T-cell (primary cell): ENCODE data around the gene PAX5. TPM values are rescaled to one million over a fixed set of nuclear protein-coding genes. Genes with fewer than 3 reads are reported as not detected.
A peak's percentile ranks its signal among the peaks of the same experiment; 100 is the strongest.

Experiments
- ATAC-seq, 4 experiments: fragments of 200-7000 bp in 3 of 4; fragments of 150-1000 bp in 1 of 4; cut with Tn5 transposase; replicated peaks in 1 of 4; 1 replicate in 3 of 4; 2 replicates in 1 of 4; pipeline ENCODE4 v1.10.0; 2021; ENCODE audit warnings: moderate library complexity in 3 of 4, mild to moderate bottlenecking in 2 of 4, moderate number of reproducible peaks in 1 of 4
- CTCF ChIA-PET, 2 donors: fragments of 300-600 bp; sonication (Branson Sonifier 250); formaldehyde crosslinking; loops; one replicate each; lab custom pipeline; 2022; ENCODE audit warnings: antibody characterized with exemption in 2 of 2; lab: Charles Lee
- POLR2A ChIA-PET, 2 donors: fragments of 300-600 bp; sonication (Branson Sonifier 250); formaldehyde crosslinking; loops; one replicate each; lab custom pipeline; 2022; ENCODE audit warnings: antibody characterized with exemption in 2 of 2; lab: Charles Lee
- DNase-seq, 35 experiments: peaks; one replicate each; pipeline versions ENCODE4 v3.0.0 to v3.0.0-alpha.2; 2013 to 2023
- H3K27ac ChIP-seq: one replicate; pipeline ENCODE4 v1.5.1; 2013; ENCODE audit warnings: low read length
- H3K27me3 ChIP-seq, 2 experiments: replicated peaks in 1 of 2; 1 replicate in 1 of 2; 2 replicates in 1 of 2; pipeline versions ENCODE4 v1.6.1 to v1.7.0; 2013; ENCODE audit warnings: low read length in 1 of 2, mixed read lengths in 1 of 2; ENCODE audit not compliant: control insufficient read depth in 2 of 2, insufficient read depth in 2 of 2; ENCODE audit errors: extremely low read depth in 1 of 2
- H3K36me3 ChIP-seq, 2 donors: 1 replicate in 1 of 2; 2 replicates in 1 of 2; pipeline versions ENCODE4 v1.6.1 to v1.7.0; 2013; ENCODE audit warnings: low read length in 1 of 2; ENCODE audit not compliant: control insufficient read depth in 2 of 2, insufficient read depth in 1 of 2; ENCODE audit errors: extremely low read depth in 1 of 2
- H3K4me1 ChIP-seq, 2 experiments: 1 replicate in 1 of 2; 2 replicates in 1 of 2; pipeline versions ENCODE4 v1.6.1 to v1.7.0; 2013; ENCODE audit warnings: low read length in 2 of 2, mixed read lengths in 1 of 2; ENCODE audit not compliant: insufficient read depth in 2 of 2, control insufficient read depth in 1 of 2; ENCODE audit errors: extremely low read depth in 1 of 2
- H3K4me3 ChIP-seq, 2 donors: 1 replicate in 1 of 2; 2 replicates in 1 of 2; pipeline versions ENCODE4 v1.5.1 to v1.7.0; 2013; ENCODE audit warnings: mild to moderate bottlenecking in 2 of 2, low read length in 1 of 2, moderate library complexity in 1 of 2; ENCODE audit not compliant: control insufficient read depth in 1 of 2; ENCODE audit errors: extremely low read depth in 1 of 2
- H3K9me3 ChIP-seq: 2 replicates; pipeline ENCODE4 v1.7.0; 2013
- H3K27ac Mint-ChIP-seq, 2 donors: one replicate each; pipeline ENCODE4 v1.8.0; 2020 to 2021; ENCODE audit warnings: mild to moderate bottlenecking in 2 of 2, mixed read lengths in 2 of 2
- H3K27me3 Mint-ChIP-seq, 2 donors: one replicate each; pipeline ENCODE4 v1.8.0; 2021 to 2022; ENCODE audit warnings: mixed read lengths in 2 of 2
- H3K36me3 Mint-ChIP-seq: one replicate; pipeline ENCODE4 v1.8.0; 2021; ENCODE audit warnings: mixed read lengths
- H3K4me1 Mint-ChIP-seq, 3 donors: one replicate each; pipeline ENCODE4 v1.8.0; 2020 to 2022; ENCODE audit warnings: mixed read lengths in 3 of 3, mild to moderate bottlenecking in 1 of 3
- H3K4me3 Mint-ChIP-seq, 3 donors: one replicate each; pipeline ENCODE4 v1.8.0; 2020 to 2022; ENCODE audit warnings: mild to moderate bottlenecking in 3 of 3, mixed read lengths in 3 of 3, moderate library complexity in 3 of 3
- H3K9me3 Mint-ChIP-seq, 3 donors: one replicate each; pipeline ENCODE4 v1.8.0; 2020 to 2022; ENCODE audit warnings: mixed read lengths in 3 of 3
- WGBS: methylation state at CpG from one replicate; pipeline ENCODE4 v1.1.5; 2013; ENCODE audit warnings: missing lambda C conversion rate; ENCODE audit not compliant: insufficient coverage; 5-methylcytosine and 5-hydroxymethylcytosine counted together
- total RNA-seq, 35 experiments: library from RNA in 6 of 35; stranded (reverse) in 6 of 35; fragments of 120-200 nt in 1 of 35; gene quantifications; one replicate each; pipeline versions ENCODE4 v1.2.1 to v1.2.4 and lab custom pipeline; 2013 to 2026

Gene PAX5
- total RNA-seq, 5 donors from 2014 or later (not counting 1 experiment from before 2014, with no cell fraction given), result 1.7 to 12.4 (median 4.4) TPM

- Histone ChIP-seq H3K9me3 (no peaks in the 10 kb centered on the region), H3K27me3 (peaks cover 11 to 71% of the 10 kb centered on the region in 2 experiments), H3K4me3 (no peak overlapping the region), H3K36me3 (no peaks in the 10 kb centered on the region), H3K27ac (no peak overlapping the region), H3K4me1 (peaks cover 0 to 7% of the 10 kb centered on the region in 2 experiments)
- WGBS, result 31% methylated on average over 5 of the region's 6 CpGs
- peaks cover 13 to 21% (median 15%) of the 10 kb centered on the region in 3 donors for H3K9me3 Mint-ChIP-seq
- ChIA-PET CTCF (no interaction called here), POLR2A (interaction anchor here in 1 of 2 donors (0.7 kb wide), 1 partner anchor 47 kb away, joined by 3 read pairs; no protein-coding TSS in a partner anchor)
- H3K36me3 Mint-ChIP-seq, result peaks cover 16% of the 10 kb centered on the region
- H3K27me3 Mint-ChIP-seq, result peaks cover 64 to 68% of the 10 kb centered on the region in 2 donors
- DNase-seq, result no peak
- no peak overlapping the region for H3K4me3 Mint-ChIP-seq
- no peak overlapping the region for H3K27ac Mint-ChIP-seq
- H3K4me1 Mint-ChIP-seq, result peaks cover 15 to 20% (median 18%) of the 10 kb centered on the region in 3 donors
- no peak for ATAC-seq
Measured at GRCh38 chr9:36988848-36989247, 45.2 kb downstream of the PAX5 start.

- Mint-ChIP-seq H3K4me3 (peak overlapping the region in 1 of 3 donors; percentile 56), H3K9me3 (peaks cover 13 to 21% (median 15%) of the 10 kb centered on the region in 3 donors), H3K27me3 (peaks cover 68 to 70% of the 10 kb centered on the region in 2 donors), H3K36me3 (peaks cover 16% of the 10 kb centered on the region), H3K27ac (no peak overlapping the region), H3K4me1 (peaks cover 15 to 20% (median 18%) of the 10 kb centered on the region in 3 donors)
- no peak for DNase-seq
- H3K4me3 ChIP-seq, result no peak overlapping the region
- no peaks in the 10 kb centered on the region for H3K9me3 ChIP-seq
- CTCF ChIA-PET, result no interaction called here
- ATAC-seq, result no peak
- H3K27me3 ChIP-seq, result peaks cover 11 to 69% of the 10 kb centered on the region in 2 experiments
- H3K4me1 ChIP-seq, result peaks cover 0 to 7% of the 10 kb centered on the region in 2 experiments
- no peaks in the 10 kb centered on the region for H3K36me3 ChIP-seq
- no peak overlapping the region for H3K27ac ChIP-seq
- POLR2A ChIA-PET, result no interaction called here
- 23% methylated on average over 13 of the region's 14 CpGs for WGBS
Measured at GRCh38 chr9:36987891-36988290, 46.2 kb downstream of the PAX5 start.

- DNase-seq (no peak), ATAC-seq (no peak)
- Histone ChIP-seq H3K27me3 (peaks cover 11 to 71% of the 10 kb centered on the region in 2 experiments), H3K9me3 (no peaks in the 10 kb centered on the region), H3K36me3 (no peaks in the 10 kb centered on the region), H3K4me1 (peaks cover 0 to 7% of the 10 kb centered on the region in 2 experiments), H3K27ac (no peak overlapping the region), H3K4me3 (no peak overlapping the region)
- H3K27ac Mint-ChIP-seq, result no peak overlapping the region
- ChIA-PET POLR2A (no interaction called here), CTCF (no interaction called here)
- H3K27me3 Mint-ChIP-seq, result peaks cover 69 to 74% of the 10 kb centered on the region in 2 donors
- peaks cover 16% of the 10 kb centered on the region for H3K36me3 Mint-ChIP-seq
- WGBS, result 60% methylated on average over 7 of the region's 10 CpGs
- H3K4me3 Mint-ChIP-seq, result peak overlapping the region in 1 of 3 donors; percentile 56
- H3K9me3 Mint-ChIP-seq, result peaks cover 13 to 21% (median 15%) of the 10 kb centered on the region in 3 donors
- peaks cover 15 to 20% (median 18%) of the 10 kb centered on the region in 3 donors for H3K4me1 Mint-ChIP-seq
Measured at GRCh38 chr9:36987409-36987808, 46.7 kb downstream of the PAX5 start.

- H3K4me3 ChIP-seq, result peak overlapping the region in 1 of 2 donors; percentile 18
- H3K9me3 ChIP-seq, result no peaks in the 10 kb centered on the region
- Mint-ChIP-seq H3K4me1 (peaks cover 15 to 20% (median 18%) of the 10 kb centered on the region in 3 donors), H3K36me3 (peaks cover 14% of the 10 kb centered on the region), H3K4me3 (peak overlapping the region in 1 of 3 donors; percentile 56), H3K9me3 (peaks cover 9 to 16% (median 13%) of the 10 kb centered on the region in 3 donors), H3K27ac (no peak overlapping the region), H3K27me3 (peaks cover 65 to 70% of the 10 kb centered on the region in 2 donors)
- no peak overlapping the region for H3K27ac ChIP-seq
- 12% methylated on average over 58 of the region's 65 CpGs for WGBS
- peak in 1 of 4 experiments; percentile 13 for ATAC-seq
- CTCF ChIA-PET, result no interaction called here
- H3K27me3 ChIP-seq, result peaks cover 11 to 70% of the 10 kb centered on the region in 2 experiments
- no peaks in the 10 kb centered on the region for H3K36me3 ChIP-seq
- no peak for DNase-seq
- peaks cover 0 to 7% of the 10 kb centered on the region in 2 experiments for H3K4me1 ChIP-seq
- POLR2A ChIA-PET, result no interaction called here
Measured at GRCh38 chr9:36986468-36987408, 47.3 kb downstream of the PAX5 start.

- H3K9me3 Mint-ChIP-seq, result peaks cover 7 to 9% (median 8%) of the 10 kb centered on the region in 3 donors
- peak overlapping the region in 2 of 3 donors; percentile 32 to 70 for H3K4me3 Mint-ChIP-seq
- H3K36me3 Mint-ChIP-seq, result peaks cover 9% of the 10 kb centered on the region
- H3K27ac Mint-ChIP-seq, result no peak overlapping the region
- CTCF ChIA-PET, result no interaction called here
- H3K4me1 Mint-ChIP-seq, result peaks cover 15 to 20% (median 18%) of the 10 kb centered on the region in 3 donors
- ATAC-seq, result peak in 2 of 4 experiments; percentile 11 to 41
- DNase-seq, result no peak
- WGBS, result 6% methylated on average over 70 of the region's 70 CpGs
- POLR2A ChIA-PET, result no interaction called here
- Histone ChIP-seq H3K9me3 (no peaks in the 10 kb centered on the region), H3K27me3 (peaks cover 11 to 72% of the 10 kb centered on the region in 2 experiments), H3K36me3 (no peaks in the 10 kb centered on the region), H3K4me3 (peak overlapping the region in 1 of 2 donors; percentile 18), H3K27ac (no peak overlapping the region), H3K4me1 (peaks cover 0 to 7% of the 10 kb centered on the region in 2 experiments)
- peaks cover 65% of the 10 kb centered on the region in 2 donors for H3K27me3 Mint-ChIP-seq
Measured at GRCh38 chr9:36985769-36986467, 48.1 kb downstream of the PAX5 start.
